Measurements from ENCODE around the gene SMC3. TPM values are rescaled to one million over a fixed set of nuclear protein-coding genes. Genes with fewer than 3 reads are reported as not detected.
A peak's percentile ranks its signal among the peaks of the same experiment; 100 is the strongest.

SMC3 gene
- total and polyA plus RNA-seq, 2 of the 13 experiments (the other 11 are each of a cell fraction or from before 2014, with no cell fraction given) = 11.7 to 48.0 TPM

DNA sequence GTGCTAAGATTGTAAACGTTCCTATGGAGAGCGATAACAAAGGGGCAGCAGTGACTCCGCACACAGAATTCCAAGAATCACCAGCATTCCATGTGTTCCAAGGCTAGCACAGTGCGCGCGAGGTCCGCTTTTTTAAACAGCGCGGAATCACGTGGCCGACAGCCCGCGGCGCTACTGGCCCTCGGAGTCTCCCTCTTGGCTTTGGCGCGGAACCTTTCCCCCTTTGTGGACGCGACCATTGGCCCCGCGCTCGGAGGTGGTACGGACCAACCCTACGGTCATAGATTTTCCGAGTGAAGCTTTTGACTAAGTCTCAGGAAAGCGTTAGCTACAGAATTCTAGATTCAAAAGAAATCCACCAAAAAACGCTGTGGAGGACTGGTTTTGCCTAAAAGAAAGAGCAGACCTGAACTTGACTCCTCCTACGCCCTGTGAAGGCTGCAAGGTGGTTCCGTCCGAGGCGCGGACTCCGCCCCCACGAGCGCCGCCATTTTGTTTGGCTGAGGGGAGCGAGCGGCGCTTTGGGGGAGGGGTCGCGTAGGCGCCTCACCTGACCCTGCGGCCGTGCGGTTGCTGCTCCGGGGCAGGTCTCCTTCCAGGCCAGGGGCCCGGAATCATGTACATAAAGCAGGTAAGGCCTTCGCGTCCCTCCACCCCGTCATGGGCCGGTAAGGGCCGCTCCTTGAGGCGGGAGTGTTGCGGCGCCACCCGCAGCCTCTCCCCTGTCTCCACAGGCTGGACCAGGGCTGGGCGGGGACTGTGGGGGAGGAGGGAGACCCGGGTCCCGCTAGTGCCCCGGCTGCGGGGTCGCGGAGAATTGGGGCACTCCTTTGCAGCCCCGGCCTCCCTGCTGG is at the start of gene SMC3 (continued):
- TF ChIP-seq, protein P1, sequence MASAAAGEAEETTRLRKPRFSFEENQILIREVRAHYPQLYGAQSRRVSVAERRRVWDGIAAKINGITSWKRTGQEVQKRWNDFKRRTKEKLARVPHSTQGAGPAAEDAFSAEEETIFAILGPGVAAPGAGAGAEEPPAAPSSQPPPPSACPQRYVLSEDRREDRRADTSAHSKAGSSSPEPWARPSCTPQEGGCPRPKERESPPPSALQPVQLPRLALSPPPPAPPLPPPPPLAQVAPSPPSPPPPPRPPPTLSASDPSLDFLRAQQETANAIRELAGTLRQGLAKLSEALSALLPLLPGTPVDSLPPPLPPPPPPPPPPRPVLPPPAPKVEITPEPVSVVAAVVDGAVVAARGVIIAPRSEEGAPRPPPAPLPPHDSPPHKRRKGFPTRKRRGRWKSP (CRISPR knock-in tag; IDR thresholded peaks at IDR 0.05) = peak; percentile 96
- TF ChIP-seq MAFK (conservative IDR thresholded peaks at IDR 0.05 in 1 of 2, IDR thresholded peaks at IDR 0.05 in 1 of 2; ENCODE audit: low read length in 2 of 2) (no peak), PHF8 (CRISPR knock-in tag; IDR thresholded peaks at IDR 0.05) (peak; percentile 95), RNF2 (conservative IDR thresholded peaks at IDR 0.05; ENCODE audit: low read depth) (peak; percentile 89), SKI (IDR thresholded peaks at IDR 0.05; ENCODE audit: partially characterized antibody) (no peak), MEIS1 (CRISPR knock-in tag; IDR thresholded peaks at IDR 0.05; ENCODE audit: borderline replicate concordance) (peak; percentile 51; the same call in 1 of the 2 replicates), ZNF644 (CRISPR knock-in tag; IDR thresholded peaks at IDR 0.05; ENCODE audit: low read depth) (no peak; the same call in 1 of the 2 replicates), ZKSCAN8 (CRISPR knock-in tag; IDR thresholded peaks at IDR 0.05; ENCODE audit: borderline replicate concordance) (peak; percentile 65; the same call in 1 of the 2 replicates), ZNF251 (CRISPR knock-in tag; IDR thresholded peaks at IDR 0.05) (no peak), ZNF564 (CRISPR knock-in tag; IDR thresholded peaks at IDR 0.05) (peak; percentile 64; the same call in 1 of the 2 replicates), IKZF1 (IDR thresholded peaks at IDR 0.05) (no peak), ZNF841 (CRISPR knock-in tag; IDR thresholded peaks at IDR 0.05; ENCODE audit: borderline replicate concordance) (peak; percentile 26; the same call in 1 of the 2 replicates), IRX3 (CRISPR knock-in tag; IDR thresholded peaks at IDR 0.05; ENCODE audit: borderline replicate concordance, low read depth) (peak; percentile 97), ZNF552 (CRISPR knock-in tag; IDR thresholded peaks at IDR 0.05; ENCODE audit: borderline replicate concordance) (no peak), GZF1 (CRISPR knock-in tag; IDR thresholded peaks at IDR 0.05) (no peak), RFXAP (CRISPR knock-in tag; IDR thresholded peaks at IDR 0.05; ENCODE audit: borderline replicate concordance) (peak; percentile 84; the same call in 1 of the 2 replicates), MIER2 (CRISPR knock-in tag; IDR thresholded peaks at IDR 0.05) (0 out of 2 replicates have a peak, but pooled peaks have one; percentile 49)
- TF ChIP-seq, protein P2, sequence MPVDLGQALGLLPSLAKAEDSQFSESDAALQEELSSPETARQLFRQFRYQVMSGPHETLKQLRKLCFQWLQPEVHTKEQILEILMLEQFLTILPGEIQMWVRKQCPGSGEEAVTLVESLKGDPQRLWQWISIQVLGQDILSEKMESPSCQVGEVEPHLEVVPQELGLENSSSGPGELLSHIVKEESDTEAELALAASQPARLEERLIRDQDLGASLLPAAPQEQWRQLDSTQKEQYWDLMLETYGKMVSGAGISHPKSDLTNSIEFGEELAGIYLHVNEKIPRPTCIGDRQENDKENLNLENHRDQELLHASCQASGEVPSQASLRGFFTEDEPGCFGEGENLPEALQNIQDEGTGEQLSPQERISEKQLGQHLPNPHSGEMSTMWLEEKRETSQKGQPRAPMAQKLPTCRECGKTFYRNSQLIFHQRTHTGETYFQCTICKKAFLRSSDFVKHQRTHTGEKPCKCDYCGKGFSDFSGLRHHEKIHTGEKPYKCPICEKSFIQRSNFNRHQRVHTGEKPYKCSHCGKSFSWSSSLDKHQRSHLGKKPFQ (CRISPR knock-in tag; IDR thresholded peaks at IDR 0.05; ENCODE audit: insufficient replicate concordance) = peak; percentile 79
- TF ChIP-seq, protein P3, sequence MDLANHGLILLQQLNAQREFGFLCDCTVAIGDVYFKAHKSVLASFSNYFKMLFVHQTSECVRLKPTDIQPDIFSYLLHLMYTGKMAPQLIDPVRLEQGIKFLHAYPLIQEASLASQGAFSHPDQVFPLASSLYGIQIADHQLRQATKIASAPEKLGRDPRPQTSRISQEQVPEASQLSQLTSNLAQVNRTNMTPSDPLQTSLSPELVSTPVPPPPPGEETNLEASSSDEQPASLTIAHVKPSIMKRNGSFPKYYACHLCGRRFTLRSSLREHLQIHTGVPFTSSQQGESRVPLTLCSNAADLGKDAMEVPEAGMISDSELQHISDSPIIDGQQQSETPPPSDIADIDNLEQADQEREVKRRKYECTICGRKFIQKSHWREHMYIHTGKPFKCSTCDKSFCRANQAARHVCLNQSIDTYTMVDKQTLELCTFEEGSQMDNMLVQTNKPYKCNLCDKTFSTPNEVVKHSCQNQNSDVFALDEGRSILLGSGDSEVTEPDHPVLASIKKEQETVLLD (CRISPR knock-in tag; IDR thresholded peaks at IDR 0.05; ENCODE audit: low read depth) = peak; percentile 80
- TF ChIP-seq, protein P4, sequence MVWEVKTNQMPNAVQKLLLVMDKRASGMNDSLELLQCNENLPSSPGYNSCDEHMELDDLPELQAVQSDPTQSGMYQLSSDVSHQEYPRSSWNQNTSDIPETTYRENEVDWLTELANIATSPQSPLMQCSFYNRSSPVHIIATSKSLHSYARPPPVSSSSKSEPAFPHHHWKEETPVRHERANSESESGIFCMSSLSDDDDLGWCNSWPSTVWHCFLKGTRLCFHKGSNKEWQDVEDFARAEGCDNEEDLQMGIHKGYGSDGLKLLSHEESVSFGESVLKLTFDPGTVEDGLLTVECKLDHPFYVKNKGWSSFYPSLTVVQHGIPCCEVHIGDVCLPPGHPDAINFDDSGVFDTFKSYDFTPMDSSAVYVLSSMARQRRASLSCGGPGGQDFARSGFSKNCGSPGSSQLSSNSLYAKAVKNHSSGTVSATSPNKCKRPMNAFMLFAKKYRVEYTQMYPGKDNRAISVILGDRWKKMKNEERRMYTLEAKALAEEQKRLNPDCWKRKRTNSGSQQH (CRISPR knock-in tag; IDR thresholded peaks at IDR 0.05; ENCODE audit: low read depth) = no peak; the same call in 1 of the 2 replicates
- TF ChIP-seq, protein P5, sequence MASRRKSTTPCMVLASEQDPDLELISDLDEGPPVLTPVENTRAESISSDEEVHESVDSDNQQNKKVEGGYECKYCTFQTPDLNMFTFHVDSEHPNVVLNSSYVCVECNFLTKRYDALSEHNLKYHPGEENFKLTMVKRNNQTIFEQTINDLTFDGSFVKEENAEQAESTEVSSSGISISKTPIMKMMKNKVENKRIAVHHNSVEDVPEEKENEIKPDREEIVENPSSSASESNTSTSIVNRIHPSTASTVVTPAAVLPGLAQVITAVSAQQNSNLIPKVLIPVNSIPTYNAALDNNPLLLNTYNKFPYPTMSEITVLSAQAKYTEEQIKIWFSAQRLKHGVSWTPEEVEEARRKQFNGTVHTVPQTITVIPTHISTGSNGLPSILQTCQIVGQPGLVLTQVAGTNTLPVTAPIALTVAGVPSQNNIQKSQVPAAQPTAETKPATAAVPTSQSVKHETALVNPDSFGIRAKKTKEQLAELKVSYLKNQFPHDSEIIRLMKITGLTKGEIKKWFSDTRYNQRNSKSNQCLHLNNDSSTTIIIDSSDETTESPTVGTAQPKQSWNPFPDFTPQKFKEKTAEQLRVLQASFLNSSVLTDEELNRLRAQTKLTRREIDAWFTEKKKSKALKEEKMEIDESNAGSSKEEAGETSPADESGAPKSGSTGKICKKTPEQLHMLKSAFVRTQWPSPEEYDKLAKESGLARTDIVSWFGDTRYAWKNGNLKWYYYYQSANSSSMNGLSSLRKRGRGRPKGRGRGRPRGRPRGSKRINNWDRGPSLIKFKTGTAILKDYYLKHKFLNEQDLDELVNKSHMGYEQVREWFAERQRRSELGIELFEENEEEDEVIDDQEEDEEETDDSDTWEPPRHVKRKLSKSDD (CRISPR knock-in tag; IDR thresholded peaks at IDR 0.05; ENCODE audit: low read depth) = peak; percentile 91; the same call in 1 of the 2 replicates
